Measurements from ENCODE around the gene SAMSN1.

SAMSN1 gene

GRCh38 chr21:14545906-14546480 lies at the start of gene SAMSN1:
SAMSN1 (minus strand) TSS chr21:14546315; CDS start chr21:14546261, 54 bp downstream.
- Histone ChIP-seq H3K27me3 (ENCODE audit: insufficient read depth, low read length) (no peaks in the 10 kb centered on the region), H3K27ac (ENCODE audit: low read length) (no peak within 1 kb of the TSS), H3K4me1 (ENCODE audit: insufficient read depth, low read length) (no peaks in the 10 kb centered on the region; the same call in 1 of the 2 replicates), H3K9me3 (ENCODE audit: insufficient read depth, low read depth, low read length) (no peaks in the 10 kb centered on the region), H3K4me3 (ENCODE audit: low read length) (no peak within 1 kb of the TSS), H3K9ac (ENCODE audit: low read depth, low read length) (no peak within 1 kb of the TSS), H3K36me3 (ENCODE audit: insufficient read depth, low read depth, low read length) (no peaks in the 10 kb centered on the region)

GRCh38 chr21:14595449-14595848 lies 49.3 kb upstream of the SAMSN1 start:
- H3K36me3 ChIP-seq (ENCODE audit: insufficient read depth, low read depth, low read length), result no peaks in the 10 kb centered on the region
- H3K9me3 ChIP-seq (ENCODE audit: insufficient read depth, low read depth, low read length), result peaks cover 6% of the 10 kb centered on the region
- no peak overlapping the region for H3K27ac ChIP-seq (ENCODE audit: low read length)
- no peak overlapping the region for H3K4me3 ChIP-seq (ENCODE audit: low read length)
- H3K27me3 ChIP-seq (ENCODE audit: insufficient read depth, low read length), result no peaks in the 10 kb centered on the region
- H3K4me1 ChIP-seq (ENCODE audit: insufficient read depth, low read length), result no peaks in the 10 kb centered on the region
- no peak overlapping the region for H3K9ac ChIP-seq (ENCODE audit: low read depth, low read length)

- Histone ChIP-seq H3K4me3 (ENCODE audit: low read length) (no peak overlapping the region), H3K9ac (ENCODE audit: low read depth, low read length) (no peak overlapping the region), H3K27me3 (ENCODE audit: insufficient read depth, low read length) (no peaks in the 10 kb centered on the region), H3K36me3 (ENCODE audit: insufficient read depth, low read depth, low read length) (no peaks in the 10 kb centered on the region), H3K4me1 (ENCODE audit: insufficient read depth, low read length) (no peaks in the 10 kb centered on the region), H3K27ac (ENCODE audit: low read length) (no peak overlapping the region), H3K9me3 (ENCODE audit: insufficient read depth, low read depth, low read length) (peaks cover 6% of the 10 kb centered on the region)
Measured at GRCh38 chr21:14594967-14595366, 48.9 kb upstream of the SAMSN1 start.

GRCh38 chr21:14593230-14593629 lies 47.1 kb upstream of the SAMSN1 start:
- Histone ChIP-seq H3K27me3 (ENCODE audit: insufficient read depth, low read length) (no peaks in the 10 kb centered on the region), H3K36me3 (ENCODE audit: insufficient read depth, low read depth, low read length) (no peaks in the 10 kb centered on the region), H3K27ac (ENCODE audit: low read length) (no peak overlapping the region), H3K4me3 (ENCODE audit: low read length) (no peak overlapping the region), H3K9ac (ENCODE audit: low read depth, low read length) (no peak overlapping the region), H3K4me1 (ENCODE audit: insufficient read depth, low read length) (no peaks in the 10 kb centered on the region), H3K9me3 (ENCODE audit: insufficient read depth, low read depth, low read length) (peaks cover 6% of the 10 kb centered on the region)

- no peaks in the 10 kb centered on the region for H3K4me1 ChIP-seq (ENCODE audit: insufficient read depth, low read length)
- no peaks in the 10 kb centered on the region for H3K27me3 ChIP-seq (ENCODE audit: insufficient read depth, low read length)
- H3K27ac ChIP-seq (ENCODE audit: low read length), result no peak overlapping the region
- no peak overlapping the region for H3K4me3 ChIP-seq (ENCODE audit: low read length)
- H3K36me3 ChIP-seq (ENCODE audit: insufficient read depth, low read depth, low read length), result no peaks in the 10 kb centered on the region
- no peak overlapping the region for H3K9ac ChIP-seq (ENCODE audit: low read depth, low read length)
- peaks cover 6% of the 10 kb centered on the region for H3K9me3 ChIP-seq (ENCODE audit: insufficient read depth, low read depth, low read length)
Measured at GRCh38 chr21:14592296-14593000, 46.3 kb upstream of the SAMSN1 start.

- no peaks in the 10 kb centered on the region for H3K4me1 ChIP-seq (ENCODE audit: insufficient read depth, low read length)
- H3K4me3 ChIP-seq (ENCODE audit: low read length), result no peak overlapping the region
- H3K9ac ChIP-seq (ENCODE audit: low read depth, low read length), result no peak overlapping the region
- no peak overlapping the region for H3K27ac ChIP-seq (ENCODE audit: low read length)
- peaks cover 6% of the 10 kb centered on the region for H3K9me3 ChIP-seq (ENCODE audit: insufficient read depth, low read depth, low read length)
- H3K27me3 ChIP-seq (ENCODE audit: insufficient read depth, low read length), result no peaks in the 10 kb centered on the region
- no peaks in the 10 kb centered on the region for H3K36me3 ChIP-seq (ENCODE audit: insufficient read depth, low read depth, low read length)
Measured at GRCh38 chr21:14591882-14592281, 45.8 kb upstream of the SAMSN1 start.

GRCh38 chr21:14591377-14591776 lies 45.3 kb upstream of the SAMSN1 start:
- no peaks in the 10 kb centered on the region for H3K27me3 ChIP-seq (ENCODE audit: insufficient read depth, low read length)
- no peak overlapping the region for H3K9ac ChIP-seq (ENCODE audit: low read depth, low read length)
- H3K27ac ChIP-seq (ENCODE audit: low read length), result no peak overlapping the region
- peaks cover 2% of the 10 kb centered on the region for H3K9me3 ChIP-seq (ENCODE audit: insufficient read depth, low read depth, low read length)
- H3K4me3 ChIP-seq (ENCODE audit: low read length), result no peak overlapping the region
- H3K36me3 ChIP-seq (ENCODE audit: insufficient read depth, low read depth, low read length), result no peaks in the 10 kb centered on the region
- no peaks in the 10 kb centered on the region for H3K4me1 ChIP-seq (ENCODE audit: insufficient read depth, low read length)

GRCh38 chr21:14589855-14590563 lies 43.9 kb upstream of the SAMSN1 start:
- no peak overlapping the region for H3K27ac ChIP-seq (ENCODE audit: low read length)
- H3K4me3 ChIP-seq (ENCODE audit: low read length), result no peak overlapping the region
- H3K27me3 ChIP-seq (ENCODE audit: insufficient read depth, low read length), result no peaks in the 10 kb centered on the region
- no peaks in the 10 kb centered on the region for H3K4me1 ChIP-seq (ENCODE audit: insufficient read depth, low read length)
- no peaks in the 10 kb centered on the region for H3K9me3 ChIP-seq (ENCODE audit: insufficient read depth, low read depth, low read length)
- H3K9ac ChIP-seq (ENCODE audit: low read depth, low read length), result no peak overlapping the region
- no peaks in the 10 kb centered on the region for H3K36me3 ChIP-seq (ENCODE audit: insufficient read depth, low read depth, low read length)

- Histone ChIP-seq H3K4me3 (ENCODE audit: low read length) (no peak overlapping the region), H3K9me3 (ENCODE audit: insufficient read depth, low read depth, low read length) (no peaks in the 10 kb centered on the region), H3K4me1 (ENCODE audit: insufficient read depth, low read length) (no peaks in the 10 kb centered on the region), H3K27me3 (ENCODE audit: insufficient read depth, low read length) (no peaks in the 10 kb centered on the region), H3K36me3 (ENCODE audit: insufficient read depth, low read depth, low read length) (no peaks in the 10 kb centered on the region), H3K27ac (ENCODE audit: low read length) (no peak overlapping the region), H3K9ac (ENCODE audit: low read depth, low read length) (no peak overlapping the region)
Measured at GRCh38 chr21:14587266-14587665, 41.2 kb upstream of the SAMSN1 start.

GRCh38 chr21:14585122-14585521 lies 39.0 kb upstream of the SAMSN1 start:
- Histone ChIP-seq H3K27me3 (ENCODE audit: insufficient read depth, low read length) (no peaks in the 10 kb centered on the region), H3K36me3 (ENCODE audit: insufficient read depth, low read depth, low read length) (no peaks in the 10 kb centered on the region), H3K4me3 (ENCODE audit: low read length) (no peak overlapping the region), H3K9ac (ENCODE audit: low read depth, low read length) (no peak overlapping the region), H3K9me3 (ENCODE audit: insufficient read depth, low read depth, low read length) (no peaks in the 10 kb centered on the region), H3K27ac (ENCODE audit: low read length) (no peak overlapping the region), H3K4me1 (ENCODE audit: insufficient read depth, low read length) (no peaks in the 10 kb centered on the region)

- no peaks in the 10 kb centered on the region for H3K36me3 ChIP-seq (ENCODE audit: insufficient read depth, low read depth, low read length)
- no peak overlapping the region for H3K27ac ChIP-seq (ENCODE audit: low read length)
- H3K9ac ChIP-seq (ENCODE audit: low read depth, low read length), result no peak overlapping the region
- no peaks in the 10 kb centered on the region for H3K9me3 ChIP-seq (ENCODE audit: insufficient read depth, low read depth, low read length)
- H3K4me3 ChIP-seq (ENCODE audit: low read length), result no peak overlapping the region
- no peaks in the 10 kb centered on the region for H3K27me3 ChIP-seq (ENCODE audit: insufficient read depth, low read length)
- no peaks in the 10 kb centered on the region for H3K4me1 ChIP-seq (ENCODE audit: insufficient read depth, low read length)
Measured at GRCh38 chr21:14584357-14585095, 38.4 kb upstream of the SAMSN1 start.
